PC-3 (cell line): ENCODE data around the gene CDK15. TPM values are rescaled to one million over a fixed set of nuclear protein-coding genes. Genes with fewer than 3 reads are reported as not detected.

Source experiments
- ATAC-seq: fragments of 200-7000 bp; cut with Tn5 transposase; 2 replicates; pipeline ENCODE4 v1.9.1; 2020; ENCODE audit warnings: mild to moderate bottlenecking, moderate library complexity
- BruUV-seq: library from RNA; stranded (reverse); fragments of 400-500 nt; replicated peaks from 2 replicates; lab custom pipeline; 2021; lab: Mats Ljungman, UMichigan
- CTCF ChIA-PET: fragments of 300-600 bp; sonication (Branson Sonifier 250); formaldehyde crosslinking; loops from one replicate; lab custom pipeline; 2022; ENCODE audit warnings: antibody characterized with exemption; lab: Charles Lee
- POLR2A ChIA-PET: fragments of 300-600 bp; sonication (Branson Sonifier 250); formaldehyde crosslinking; loops from one replicate; lab custom pipeline; 2022; ENCODE audit warnings: antibody characterized with exemption; ENCODE audit not compliant: unreplicated experiment; lab: Charles Lee
- DNase-seq: peaks from one replicate; pipeline ENCODE4 v3.0.0-alpha.2; 2015
- H2AFZ ChIP-seq: fragments of 300-600 bp; sonication (generic); 2 replicates; pipeline ENCODE4 v1.6.0; 2016; ENCODE audit warnings: antibody characterized with exemption, low read length
- H3F3A ChIP-seq: fragments of 300-600 bp; sonication (generic); one replicate; pipeline ENCODE4 v1.6.0; 2017; ENCODE audit warnings: antibody characterized with exemption, low read length, control low read depth, mild to moderate bottlenecking; ENCODE audit not compliant: unreplicated experiment
- H3K27ac ChIP-seq: fragments of 300-600 bp; sonication (generic); 2 replicates; pipeline ENCODE4 v1.5.1; 2016; ENCODE audit warnings: mild to moderate bottlenecking, low read length
- H3K27me3 ChIP-seq: fragments of 300-600 bp; sonication (generic); 2 replicates; pipeline ENCODE4 v1.6.1; 2016; ENCODE audit warnings: low read length, mixed read lengths
- H3K36me3 ChIP-seq: fragments of 300-600 bp; sonication (generic); 2 replicates; pipeline ENCODE4 v1.6.1; 2016; ENCODE audit warnings: low read depth, mixed run types, low read length, mixed read lengths
- H3K4me1 ChIP-seq: fragments of 300-600 bp; sonication (generic); 2 replicates; pipeline ENCODE4 v1.5.1; 2016; ENCODE audit warnings: low read length; ENCODE audit not compliant: insufficient read depth
- H3K4me2 ChIP-seq: fragments of 300-600 bp; sonication (generic); 2 replicates; pipeline ENCODE4 v1.6.0; 2016; ENCODE audit warnings: low read length
- H3K4me3 ChIP-seq: fragments of 300-600 bp; sonication (generic); 2 replicates; pipeline ENCODE4 v1.5.1; 2016; ENCODE audit warnings: mild to moderate bottlenecking, low read length, mixed read lengths
- H3K79me2 ChIP-seq: fragments of 300-600 bp; sonication (generic); 2 replicates; pipeline ENCODE4 v1.6.1; 2017; ENCODE audit warnings: low read length, mixed read lengths
- H3K9ac ChIP-seq: fragments of 300-600 bp; sonication (generic); 2 replicates; pipeline ENCODE4 v1.6.0; 2016; ENCODE audit warnings: mild to moderate bottlenecking, low read length
- H3K9me2 ChIP-seq: fragments of 300-600 bp; sonication (generic); replicated peaks from 2 replicates; pipeline ENCODE4 v1.6.1; 2016; ENCODE audit warnings: mixed run types, low read length, mixed read lengths
- H3K9me3 ChIP-seq: fragments of 300-600 bp; sonication (generic); 2 replicates; pipeline ENCODE4 v1.6.1; 2016; ENCODE audit warnings: low read length, mixed read lengths
- H4K20me1 ChIP-seq: fragments of 300-600 bp; sonication (generic); 2 replicates; pipeline ENCODE4 v1.6.1; 2016; ENCODE audit warnings: low read length, mixed read lengths
- CTCF ChIP-seq: fragments of 300-600 bp; sonication (generic); conservative IDR thresholded peaks from 2 replicates; pipeline ENCODE4 v1.5.1; 2017; ENCODE audit warnings: antibody characterized with exemption, low read depth, mild to moderate bottlenecking, low read length
- EZH2 ChIP-seq: fragments of 300-600 bp; sonication (generic); IDR thresholded peaks from one replicate; pipeline ENCODE4 v1.6.1; 2017; ENCODE audit warnings: antibody characterized with exemption, mild to moderate bottlenecking, low read length; ENCODE audit not compliant: unreplicated experiment
- EZH2phosphoT487 ChIP-seq: fragments of 300-600 bp; sonication (generic); IDR thresholded peaks from 2 replicates; pipeline ENCODE4 v1.6.1; 2018; ENCODE audit warnings: mild to moderate bottlenecking, antibody characterized with exemption, low read length, borderline replicate concordance
- intact Hi-C: fragments of 100-400 bp; cut with micrococcal nuclease; formaldehyde crosslinking; loops from 2 replicates; pipeline ENCODE4 v1.9.0; 2023
- total RNA-seq: library from RNA; depleted of rRNA; stranded (reverse); fragments of >200 nt; gene quantifications from 2 replicates; pipeline ENCODE4 v1.2.3, GENCODE V29; 2014

Gene CDK15
- total RNA-seq, 1 experiment from 2014 or later: 2.4 TPM

- DNase-seq (no peak), ATAC-seq (no peak)
- no peak for TF ChIP-seq EZH2
- TF ChIP-seq EZH2phosphoT487: no peak
- TF ChIP-seq CTCF: no peak
- no peaks in the 10 kb centered on the region for H3K79me2 ChIP-seq
- no peak overlapping the region for H3K9ac ChIP-seq
- H3K9me3 ChIP-seq: no peaks in the 10 kb centered on the region
- ChIA-PET CTCF (no interaction called here), POLR2A (no interaction called here)
- no peaks in the 10 kb centered on the region for H3K9me2 ChIP-seq
- H2AFZ ChIP-seq: no peak overlapping the region
- H3K36me3 ChIP-seq: no peaks in the 10 kb centered on the region
- intact Hi-C loops: no loop called here
- no peak overlapping the region for H3K4me2 ChIP-seq
- no peaks in the 10 kb centered on the region for H3F3A ChIP-seq
- no TSS peak for BruUV-seq
- H3K4me3 ChIP-seq: no peak overlapping the region
- no peak overlapping the region for H3K27ac ChIP-seq
- no peaks in the 10 kb centered on the region for H4K20me1 ChIP-seq
- no peaks in the 10 kb centered on the region for H3K4me1 ChIP-seq
- no peaks in the 10 kb centered on the region for H3K27me3 ChIP-seq
Measured at GRCh38 chr2:201906777-201907562, 100.6 kb downstream of the CDK15 start.

- Histone ChIP-seq H3K4me3 (no peak overlapping the region), H3K4me2 (no peak overlapping the region), H4K20me1 (no peaks in the 10 kb centered on the region), H3K36me3 (no peaks in the 10 kb centered on the region), H2AFZ (no peak overlapping the region), H3K9me3 (no peaks in the 10 kb centered on the region), H3K4me1 (no peaks in the 10 kb centered on the region), H3K27me3 (no peaks in the 10 kb centered on the region), H3K79me2 (no peaks in the 10 kb centered on the region), H3F3A (no peaks in the 10 kb centered on the region), H3K27ac (no peak overlapping the region), H3K9ac (no peak overlapping the region), H3K9me2 (no peaks in the 10 kb centered on the region)
- ChIA-PET POLR2A (no interaction called here), CTCF (no interaction called here)
- TF ChIP-seq EZH2phosphoT487 (no peak), EZH2 (no peak), CTCF (no peak)
- intact Hi-C loops: no loop called here
- no TSS peak for BruUV-seq
- ATAC-seq (no peak), DNase-seq (no peak)
Measured at GRCh38 chr2:201907563-201907881, 101.2 kb downstream of the CDK15 start.

GRCh38 chr2:201908901-201909300 lies 102.6 kb downstream of the CDK15 start:
- Histone ChIP-seq H3K9me3 (no peaks in the 10 kb centered on the region), H3K4me1 (no peaks in the 10 kb centered on the region), H3F3A (no peaks in the 10 kb centered on the region), H2AFZ (no peak overlapping the region), H3K9me2 (no peaks in the 10 kb centered on the region), H4K20me1 (no peaks in the 10 kb centered on the region), H3K9ac (no peak overlapping the region), H3K4me3 (no peak overlapping the region), H3K4me2 (no peak overlapping the region), H3K27me3 (no peaks in the 10 kb centered on the region), H3K27ac (no peak overlapping the region), H3K79me2 (no peaks in the 10 kb centered on the region), H3K36me3 (no peaks in the 10 kb centered on the region)
- ATAC-seq (no peak), DNase-seq (no peak)
- TF ChIP-seq EZH2phosphoT487: no peak
- TF ChIP-seq EZH2: no peak
- no peak for TF ChIP-seq CTCF
- no TSS peak for BruUV-seq
- ChIA-PET CTCF (no interaction called here), POLR2A (no interaction called here)
- intact Hi-C loops: no loop called here
